ENCODE data around the gene ALCAM.

Gene ALCAM

GRCh38 chr3:105465251-105465853 is 98.6 kb downstream of the ALCAM start:
- DNase-seq (ENCODE audit: low spot score): no peak
- in situ Hi-C loops (cut with MboI; ENCODE audit: low pct_unique_long_range_greater_than_20kb, low sequenced_read_pairs, unreplicated experiment): no loop called here
- no peak for TF ChIP-seq CTCF (IDR thresholded peaks at IDR 0.05; ENCODE audit: extremely low read depth, insufficient read depth, missing control alignments)

- in situ Hi-C loops (cut with MboI; ENCODE audit: low pct_unique_long_range_greater_than_20kb, low sequenced_read_pairs, unreplicated experiment): no loop called here
These were observed 99.4 kb downstream of the ALCAM start for GRCh38 chr3:105466072-105466471.

GRCh38 chr3:105466495-105467404 is 100.0 kb downstream of the ALCAM start:
- no peak for TF ChIP-seq CTCF (IDR thresholded peaks at IDR 0.05; ENCODE audit: extremely low read depth, insufficient read depth, missing control alignments)
- in situ Hi-C loops (cut with MboI; ENCODE audit: low pct_unique_long_range_greater_than_20kb, low sequenced_read_pairs, unreplicated experiment): no loop called here
- no peak for DNase-seq (ENCODE audit: low spot score)

More at GRCh38 chr3:105466072-105466471, 99.4 kb downstream of the ALCAM start:
- no peak for DNase-seq (ENCODE audit: low spot score)
- no peak for TF ChIP-seq CTCF (IDR thresholded peaks at IDR 0.05; ENCODE audit: extremely low read depth, insufficient read depth, missing control alignments)

- no peak for TF ChIP-seq CTCF (IDR thresholded peaks at IDR 0.05; ENCODE audit: extremely low read depth, insufficient read depth, missing control alignments)
- in situ Hi-C loops (cut with MboI; ENCODE audit: low pct_unique_long_range_greater_than_20kb, low sequenced_read_pairs, unreplicated experiment): no loop called here
- DNase-seq (ENCODE audit: low spot score): no peak
These were observed 104.1 kb downstream of the ALCAM start for GRCh38 chr3:105470851-105471250.

GRCh38 chr3:105473521-105474223 is 107.0 kb downstream of the ALCAM start:
- TF ChIP-seq CTCF (IDR thresholded peaks at IDR 0.05; ENCODE audit: extremely low read depth, insufficient read depth, missing control alignments): no peak
- in situ Hi-C loops (cut with MboI; ENCODE audit: low pct_unique_long_range_greater_than_20kb, low sequenced_read_pairs, unreplicated experiment): no loop called here
- DNase-seq (ENCODE audit: low spot score): no peak

- TF ChIP-seq CTCF (IDR thresholded peaks at IDR 0.05; ENCODE audit: extremely low read depth, insufficient read depth, missing control alignments): no peak
- DNase-seq (ENCODE audit: low spot score): no peak
- in situ Hi-C loops (cut with MboI; ENCODE audit: low pct_unique_long_range_greater_than_20kb, low sequenced_read_pairs, unreplicated experiment): no loop called here
These were observed 114.1 kb downstream of the ALCAM start for GRCh38 chr3:105480768-105481167.
